HG03558 (cell line): ENCODE measurements around the gene MTUS2.

Source experiments
- ATAC-seq: cut with Tn5 transposase; IDR thresholded peaks from one replicate; pipeline ENCODE4 v1.9.1; 2021; ENCODE audit warnings: moderate number of reproducible peaks; ENCODE audit not compliant: unreplicated experiment; ENCODE audit errors: extremely low read depth

The MTUS2 gene

GRCh38 chr13:28854657-28855056 lies 34.5 kb downstream of the MTUS2 start:
- ATAC-seq: no peak

- ATAC-seq: no peak
These were observed 36.1 kb downstream of the MTUS2 start for GRCh38 chr13:28856287-28856686.

- no peak for ATAC-seq
These were observed 38.9 kb downstream of the MTUS2 start for GRCh38 chr13:28859069-28859468.

- ATAC-seq: no peak
These were observed 39.6 kb downstream of the MTUS2 start for GRCh38 chr13:28859717-28860116.

- ATAC-seq: no peak
These were observed 44.4 kb downstream of the MTUS2 start for GRCh38 chr13:28864544-28864943.

GRCh38 chr13:28865149-28865744 lies 45.1 kb downstream of the MTUS2 start:
- ATAC-seq: no peak

GRCh38 chr13:28865951-28866350 lies 45.8 kb downstream of the MTUS2 start:
- ATAC-seq: no peak

GRCh38 chr13:28866932-28867331 lies 46.8 kb downstream of the MTUS2 start:
- ATAC-seq: no peak

GRCh38 chr13:28867564-28867963 lies 47.4 kb downstream of the MTUS2 start:
- no peak for ATAC-seq

GRCh38 chr13:28872427-28873176 lies 52.5 kb downstream of the MTUS2 start:
- no peak for ATAC-seq

GRCh38 chr13:28875846-28876615 lies 55.9 kb downstream of the MTUS2 start:
- ATAC-seq: no peak

GRCh38 chr13:28877408-28877807 lies 57.3 kb downstream of the MTUS2 start:
- no peak for ATAC-seq

GRCh38 chr13:28885181-28885580 lies 65.0 kb downstream of the MTUS2 start:
- ATAC-seq: no peak

- no peak for ATAC-seq
These were observed 69.1 kb downstream of the MTUS2 start for GRCh38 chr13:28889086-28889732.

GRCh38 chr13:28890712-28891111 lies 70.6 kb downstream of the MTUS2 start:
- ATAC-seq: no peak

GRCh38 chr13:28918030-28918429 lies 97.9 kb downstream of the MTUS2 start:
- ATAC-seq: no peak

- ATAC-seq: no peak
These were observed 102.2 kb downstream of the MTUS2 start for GRCh38 chr13:28922341-28922740.

GRCh38 chr13:28935104-28935503 lies 115.0 kb downstream of the MTUS2 start:
- ATAC-seq: no peak

GRCh38 chr13:28942906-28943305 lies 122.8 kb downstream of the MTUS2 start:
- no peak for ATAC-seq

- ATAC-seq: no peak
These were observed 133.7 kb downstream of the MTUS2 start for GRCh38 chr13:28953714-28954418.
